Testis (tissue), 3 donors: ENCODE data around the gene RBM42. TPM values are rescaled to one million over a fixed set of nuclear protein-coding genes. Genes with fewer than 3 reads are reported as not detected.

ENCODE experiments used
- DNase-seq: peaks from one replicate; pipeline ENCODE4 v3.0.0-alpha.2; 2019
- H3K27ac ChIP-seq, 2 donors: fragments of 200-600 bp; sonication (generic); one replicate each; pipeline ENCODE4 v1.5.1; 2019
- H3K27me3 ChIP-seq: fragments of 200-600 bp; sonication (generic); one replicate; pipeline ENCODE4 v1.5.1; 2019
- H3K36me3 ChIP-seq: fragments of 200-600 bp; sonication (generic); one replicate; pipeline ENCODE4 v1.5.1; 2017; ENCODE audit warnings: low read depth; ENCODE audit errors: missing control alignments
- H3K4me1 ChIP-seq: fragments of 200-600 bp; sonication (generic); one replicate; pipeline ENCODE4 v1.5.1; 2019
- H3K4me3 ChIP-seq, 2 donors: fragments of 200-600 bp; sonication (generic); one replicate each; pipeline ENCODE4 v1.5.1; 2017 to 2019
- H3K9me3 ChIP-seq: fragments of 200-600 bp; sonication (generic); one replicate; pipeline ENCODE4 v1.5.1; 2017
- POLR2A ChIP-seq: fragments of 450-650 bp; IDR thresholded peaks from one replicate; pipeline ENCODE4 v1.6.1; 2017; ENCODE audit warnings: antibody characterized with exemption, mild to moderate bottlenecking, moderate library complexity
- WGBS, 2 donors: methylation state at CpG; one replicate each; pipeline ENCODE4 v1.1.5; 2018; 5-methylcytosine and 5-hydroxymethylcytosine counted together
- intact Hi-C: fragments of 100-400 bp; cut with DNase I; formaldehyde crosslinking; loops from one replicate; pipeline ENCODE4 v1.15.1; 2023; ENCODE audit warnings: low total_unique reads
- polyA plus RNA-seq: library from polyadenylated mRNA; stranded (reverse); fragments of 350-450 nt; fragmentation: Illumina TruSeq; extraction: RNeasy Lipid Tissue Mini Kit (QIAGEN cat#74804); gene quantifications from one replicate; pipeline ENCODE4 v1.2.3, GENCODE V29; 2014; ENCODE audit warnings: low read depth, low replicate concordance; ENCODE audit not compliant: insufficient read depth
- total RNA-seq, 2 donors: library from RNA; depleted of rRNA; stranded (reverse); fragments of >200 nt; gene quantifications; one replicate each; pipeline ENCODE4 v1.2.3, GENCODE V29; 2016
- TF ChIP-seq, protein P1 (sequence below), 3 experiments: fragments of 450-650 bp in 2 of 3; fragments of 200-600 bp in 1 of 3; sonication (generic) in 1 of 3; IDR thresholded peaks; one replicate each; pipeline ENCODE4 v1.5.1; 2016 to 2019; ENCODE audit warnings: antibody characterized with exemption in 3 of 3, mild to moderate bottlenecking in 2 of 3, moderate library complexity in 1 of 3

Gene RBM42
- total and polyA plus RNA-seq, 3 donors from 2014 or later = 64.2 to 109 (median 105) TPM

DNA sequence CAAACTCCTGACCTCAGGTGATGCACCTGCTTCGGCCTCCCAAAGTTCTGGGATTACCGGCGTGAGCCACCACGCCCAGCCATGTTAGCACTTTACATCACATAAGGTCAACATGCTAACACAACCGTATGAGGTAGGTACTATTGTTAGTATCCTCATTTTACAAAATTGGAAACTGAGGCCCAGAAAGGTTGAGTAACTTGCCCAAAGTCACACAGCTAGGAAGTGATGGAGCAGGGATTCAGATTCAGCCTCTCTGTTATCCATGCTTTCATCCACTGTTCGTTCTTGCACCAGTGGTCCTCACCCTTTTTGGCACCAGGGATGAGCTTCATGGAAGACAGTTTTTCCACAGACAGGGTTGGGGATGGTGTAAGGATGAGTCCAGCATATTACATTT, 27.9 kb downstream of the RBM42 start:
- Histone ChIP-seq H3K27ac (no peak overlapping the region), H3K27me3 (no peaks in the 10 kb centered on the region), H3K9me3 (no peaks in the 10 kb centered on the region), H3K36me3 (no peaks in the 10 kb centered on the region), H3K4me3 (no peak overlapping the region), H3K4me1 (no peaks in the 10 kb centered on the region)
- no peak for TF ChIP-seq POLR2A
- TF ChIP-seq, protein P1, sequence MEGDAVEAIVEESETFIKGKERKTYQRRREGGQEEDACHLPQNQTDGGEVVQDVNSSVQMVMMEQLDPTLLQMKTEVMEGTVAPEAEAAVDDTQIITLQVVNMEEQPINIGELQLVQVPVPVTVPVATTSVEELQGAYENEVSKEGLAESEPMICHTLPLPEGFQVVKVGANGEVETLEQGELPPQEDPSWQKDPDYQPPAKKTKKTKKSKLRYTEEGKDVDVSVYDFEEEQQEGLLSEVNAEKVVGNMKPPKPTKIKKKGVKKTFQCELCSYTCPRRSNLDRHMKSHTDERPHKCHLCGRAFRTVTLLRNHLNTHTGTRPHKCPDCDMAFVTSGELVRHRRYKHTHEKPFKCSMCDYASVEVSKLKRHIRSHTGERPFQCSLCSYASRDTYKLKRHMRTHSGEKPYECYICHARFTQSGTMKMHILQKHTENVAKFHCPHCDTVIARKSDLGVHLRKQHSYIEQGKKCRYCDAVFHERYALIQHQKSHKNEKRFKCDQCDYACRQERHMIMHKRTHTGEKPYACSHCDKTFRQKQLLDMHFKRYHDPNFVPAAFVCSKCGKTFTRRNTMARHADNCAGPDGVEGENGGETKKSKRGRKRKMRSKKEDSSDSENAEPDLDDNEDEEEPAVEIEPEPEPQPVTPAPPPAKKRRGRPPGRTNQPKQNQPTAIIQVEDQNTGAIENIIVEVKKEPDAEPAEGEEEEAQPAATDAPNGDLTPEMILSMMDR (IDR thresholded peaks at IDR 0.05) = no peak
- DNase-seq = no peak
- intact Hi-C loops = no loop called here
- WGBS, 2 donors = 86 to 95% methylated on average over 6 of the region's 6 CpGs

DNA sequence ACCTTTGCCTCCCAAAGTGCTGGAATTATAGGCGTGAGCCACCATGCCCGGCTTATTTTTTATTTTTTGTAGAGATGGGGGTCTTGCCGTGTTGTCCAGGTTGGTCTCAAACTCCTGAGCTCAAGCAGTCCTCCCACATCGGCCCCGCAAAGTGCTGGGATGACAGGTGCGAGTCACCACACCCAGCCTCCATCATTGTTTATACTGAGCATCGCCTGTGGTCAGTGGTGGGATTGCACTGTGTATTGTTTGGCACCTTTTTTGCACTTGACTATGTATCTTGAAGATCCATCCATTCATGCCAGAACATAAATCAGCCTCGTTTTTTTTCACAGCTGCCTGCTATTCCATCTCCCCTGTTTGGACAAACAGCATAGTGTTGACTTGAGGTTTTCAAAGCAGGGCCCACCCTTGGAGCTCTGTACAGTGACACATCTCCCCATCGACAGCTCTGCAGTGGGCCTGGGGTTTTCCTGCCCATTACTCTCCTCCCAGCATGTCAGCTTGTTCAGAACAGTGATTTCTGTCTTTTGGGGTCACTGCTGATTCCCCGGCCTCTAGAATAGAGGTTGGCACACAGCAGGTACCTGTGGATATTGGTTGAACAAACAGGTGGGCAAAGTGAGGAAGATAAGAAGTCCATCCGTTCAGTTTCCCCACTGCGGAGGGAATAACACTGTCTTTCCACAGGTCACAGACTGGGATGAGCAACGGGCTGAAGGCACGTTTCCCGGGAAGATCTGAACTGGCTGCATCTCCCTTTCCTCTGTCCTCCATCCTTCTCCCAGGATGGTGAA, 29.3 kb downstream of the RBM42 start:
- H3K36me3 ChIP-seq = no peaks in the 10 kb centered on the region

DNA sequence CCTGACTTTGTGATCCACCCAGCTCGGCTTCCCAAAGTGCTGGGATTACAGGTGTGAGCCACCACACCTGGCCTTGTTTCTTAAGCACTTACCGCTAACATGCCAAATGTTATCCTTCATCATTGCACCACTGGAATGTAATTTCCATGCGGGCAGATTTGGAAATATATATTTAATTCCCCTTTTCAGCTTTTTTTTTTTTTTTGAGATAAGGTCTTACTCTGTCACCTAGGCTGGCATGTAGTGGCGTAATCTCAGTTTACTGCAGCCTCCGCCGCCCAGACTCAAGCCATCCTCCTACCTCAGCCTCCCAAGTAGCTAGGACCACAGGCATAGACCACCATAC, 33.1 kb downstream of the RBM42 start:
- WGBS, 2 donors = 98 to 99% methylated on average over 6 of the region's 6 CpGs
- no peak for DNase-seq
- H3K9me3 ChIP-seq = no peaks in the 10 kb centered on the region
- no peaks in the 10 kb centered on the region for H3K4me1 ChIP-seq
- H3K27ac ChIP-seq = no peak overlapping the region
- TF ChIP-seq, protein P1 (IDR thresholded peaks at IDR 0.05) = no peak
- no peak for TF ChIP-seq POLR2A
- H3K4me3 ChIP-seq = no peak overlapping the region
- no peaks in the 10 kb centered on the region for H3K36me3 ChIP-seq
- intact Hi-C loops = no loop called here
- H3K27me3 ChIP-seq = no peaks in the 10 kb centered on the region

More for the DNA sequence above, 29.3 kb downstream of the RBM42 start:
- no peak overlapping the region for H3K4me3 ChIP-seq
- H3K27me3 ChIP-seq = no peaks in the 10 kb centered on the region
- DNase-seq = no peak
- intact Hi-C loops = no loop called here
- H3K27ac ChIP-seq = no peak overlapping the region
- 87 to 94% methylated on average over 15 of the region's 15 CpGs for WGBS, 2 donors
- H3K9me3 ChIP-seq = no peaks in the 10 kb centered on the region
- no peak for TF ChIP-seq POLR2A
- TF ChIP-seq, protein P1 (IDR thresholded peaks at IDR 0.05) = peak in 2 of 3 experiments; percentile 11 to 16
- no peaks in the 10 kb centered on the region for H3K4me1 ChIP-seq

DNA sequence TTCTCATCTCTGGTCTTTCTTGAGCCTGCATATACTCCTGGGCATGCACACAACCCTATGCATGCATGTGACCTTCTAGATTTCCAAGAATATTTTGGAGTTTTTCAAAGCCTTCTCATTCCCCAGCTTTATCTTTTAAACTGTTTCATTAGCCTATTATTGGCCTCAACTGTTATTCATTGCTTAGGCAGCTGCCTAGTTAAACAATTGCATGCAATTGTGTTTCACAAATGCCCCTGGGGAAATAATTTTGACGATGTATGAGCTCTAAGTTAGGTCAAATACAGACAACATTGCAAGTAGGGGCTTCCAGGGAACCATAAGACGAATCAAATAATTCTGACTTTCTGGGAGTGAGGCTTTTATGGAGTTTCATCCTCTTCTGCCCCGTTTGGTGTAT, 35.1 kb downstream of the RBM42 start:
- Histone ChIP-seq H3K27ac (no peak overlapping the region), H3K4me1 (no peaks in the 10 kb centered on the region), H3K9me3 (no peaks in the 10 kb centered on the region), H3K27me3 (no peaks in the 10 kb centered on the region), H3K4me3 (no peak overlapping the region), H3K36me3 (no peaks in the 10 kb centered on the region)
- intact Hi-C loops = no loop called here
- no peak for TF ChIP-seq POLR2A
- TF ChIP-seq, protein P1 (IDR thresholded peaks at IDR 0.05) = no peak
- 86 to 88% methylated on average over 3 of the region's 3 CpGs for WGBS, 2 donors
- DNase-seq = no peak

DNA sequence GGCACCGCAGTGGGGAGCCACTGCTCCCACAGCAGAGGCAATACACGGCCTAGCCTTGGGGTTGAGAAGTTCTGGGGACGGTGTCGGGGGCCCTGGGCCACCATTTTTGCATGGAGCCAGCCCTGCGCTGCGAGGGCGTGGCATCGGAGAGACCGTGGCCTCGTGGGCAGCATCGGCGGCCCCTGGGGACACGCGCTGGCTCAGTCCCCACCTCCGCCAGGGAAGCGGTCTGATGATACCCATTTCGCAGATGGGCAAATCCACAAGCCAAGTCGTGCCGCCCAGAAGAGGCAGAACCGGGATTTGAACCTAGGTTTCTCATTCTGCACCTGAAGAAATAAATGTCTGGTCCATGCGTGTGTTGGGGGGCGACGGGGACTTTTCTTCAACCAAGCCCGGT, 36.3 kb downstream of the RBM42 start:
- intact Hi-C loops = no loop called here
- H3K27ac ChIP-seq = no peak overlapping the region
- no peaks in the 10 kb centered on the region for H3K27me3 ChIP-seq
- H3K4me1 ChIP-seq = no peaks in the 10 kb centered on the region
- 95 to 96% methylated on average over 22 to 24 of the region's 24 CpGs for WGBS, 2 donors
- no peaks in the 10 kb centered on the region for H3K36me3 ChIP-seq
- H3K9me3 ChIP-seq = no peaks in the 10 kb centered on the region
- TF ChIP-seq, protein P1 (IDR thresholded peaks at IDR 0.05) = no peak
- no peak for TF ChIP-seq POLR2A
- no peak for DNase-seq
- H3K4me3 ChIP-seq = no peak overlapping the region
